IMR-90 (cell line): ENCODE measurements around the gene VGLL1. TPM values are rescaled to one million over a fixed set of nuclear protein-coding genes. Genes with fewer than 3 reads are reported as not detected.

Experiments
- ATAC-seq: fragments of 200-7000 bp; cut with Tn5 transposase; 2 replicates; pipeline ENCODE4 v1.9.1; 2020; ENCODE audit warnings: low read depth, mild to moderate bottlenecking, moderate library complexity
- BruUV-seq: library from RNA; stranded (reverse); fragments of 400-500 nt; replicated peaks from 2 replicates; lab custom pipeline; 2021; lab: Mats Ljungman, UMichigan
- CTCF ChIA-PET: fragments of 300-600 bp; formaldehyde crosslinking; extraction: SDS; loops from one replicate; lab custom pipeline; 2021; ENCODE audit warnings: antibody characterized with exemption; lab: Yijun Ruan, JAX
- POLR2A ChIA-PET: fragments of 300-600 bp; sonication (Branson Sonifier 250); formaldehyde crosslinking; loops from one replicate; lab custom pipeline; 2022; ENCODE audit warnings: antibody characterized with exemption; ENCODE audit not compliant: unreplicated experiment; lab: Charles Lee
- DNase-seq: peaks from one replicate; pipeline ENCODE4 v3.0.0; 2013
- H2AFZ ChIP-seq: replicated peaks from 2 replicates; pipeline ENCODE3; 2013; ENCODE audit warnings: low read length, mild to moderate bottlenecking; ENCODE audit not compliant: poor library complexity
- H2AK5ac ChIP-seq: 2 replicates; pipeline ENCODE4 v1.6.1; 2013; ENCODE audit warnings: low read depth, low read length, inconsistent platforms
- H2AK9ac ChIP-seq: replicated peaks from 2 replicates; pipeline ENCODE3; 2013; ENCODE audit warnings: mild to moderate bottlenecking, low read depth, low read length, moderate library complexity; ENCODE audit not compliant: poor library complexity
- H2BK120ac ChIP-seq: 2 replicates; pipeline ENCODE4 v1.6.1; 2013; ENCODE audit warnings: low read depth, low read length, inconsistent platforms
- H2BK15ac ChIP-seq: 3 replicates; pipeline ENCODE4 v1.6.1; 2013; ENCODE audit warnings: low read depth, low read length, inconsistent platforms
- H2BK20ac ChIP-seq: 2 replicates; pipeline ENCODE4 v1.6.1; 2013; ENCODE audit warnings: low read depth, mild to moderate bottlenecking, inconsistent platforms, low read length, moderate library complexity
- H2BK5ac ChIP-seq: 2 replicates; pipeline ENCODE4 v1.6.1; 2013; ENCODE audit warnings: mild to moderate bottlenecking, low read depth, low read length, inconsistent platforms; ENCODE audit not compliant: poor library complexity, severe bottlenecking
- H3K14ac ChIP-seq: replicated peaks from 2 replicates; pipeline ENCODE4 v1.6.1; 2013; ENCODE audit warnings: low read depth, low read length, inconsistent platforms
- H3K18ac ChIP-seq: 2 replicates; pipeline ENCODE4 v1.6.1; 2013; ENCODE audit warnings: low read depth, low read length, control low read depth
- H3K23ac ChIP-seq: 2 replicates; pipeline ENCODE4 v1.6.1; 2013; ENCODE audit warnings: low read depth, low read length, inconsistent platforms
- H3K27ac ChIP-seq: 2 replicates; pipeline ENCODE4 v1.5.1; 2013; ENCODE audit warnings: mild to moderate bottlenecking, control low read depth, low read length; ENCODE audit not compliant: insufficient read depth
- H3K27me3 ChIP-seq: 2 replicates; pipeline ENCODE4 v1.6.1; 2013; ENCODE audit warnings: low read length; ENCODE audit not compliant: control insufficient read depth, insufficient read depth
- H3K36me3 ChIP-seq: 2 replicates; pipeline ENCODE4 v1.6.1; 2013; ENCODE audit warnings: low read length, mixed read lengths; ENCODE audit not compliant: control insufficient read depth, insufficient read depth
- H3K4ac ChIP-seq: 2 replicates; pipeline ENCODE4 v1.6.1; 2013; ENCODE audit warnings: low read depth, low read length, inconsistent platforms
- H3K4me1 ChIP-seq: 2 replicates; pipeline ENCODE4 v1.6.1; 2013; ENCODE audit warnings: low read length, mixed read lengths; ENCODE audit not compliant: control insufficient read depth, insufficient read depth
- H3K4me2 ChIP-seq: 2 replicates; pipeline ENCODE4 v1.6.1; 2013; ENCODE audit warnings: low read depth, mild to moderate bottlenecking, control low read depth, low read length, moderate library complexity
- H3K4me3 ChIP-seq: 2 replicates; pipeline ENCODE4 v1.5.1; 2013; ENCODE audit warnings: low read depth, mild to moderate bottlenecking, control low read depth, low read length, moderate library complexity; ENCODE audit not compliant: insufficient read depth
- H3K56ac ChIP-seq: 2 replicates; pipeline ENCODE4 v1.6.1; 2013; ENCODE audit warnings: low read length, inconsistent platforms; ENCODE audit not compliant: insufficient read depth; ENCODE audit errors: extremely low read depth
- H3K79me1 ChIP-seq, 2 experiments: 2 replicates each; pipeline ENCODE4 v1.6.1; 2013; ENCODE audit warnings: low read length in 2 of 2, inconsistent platforms in 1 of 2, low read depth in 1 of 2
- H3K9ac ChIP-seq: 2 replicates; pipeline ENCODE4 v1.6.1; 2013; ENCODE audit warnings: low read depth, low read length, control low read depth
- H3K9me1 ChIP-seq: 2 replicates; pipeline ENCODE4 v1.6.1; 2013; ENCODE audit warnings: low read length, inconsistent platforms; ENCODE audit not compliant: insufficient read depth
- H3K9me3 ChIP-seq: 2 replicates; pipeline ENCODE4 v1.6.1; 2013; ENCODE audit warnings: low read length; ENCODE audit not compliant: control insufficient read depth, insufficient read depth
- H4K20me1 ChIP-seq: 2 replicates; pipeline ENCODE4 v1.6.1; 2013; ENCODE audit warnings: low read length, inconsistent platforms; ENCODE audit not compliant: insufficient read depth
- H4K5ac ChIP-seq: 2 replicates; pipeline ENCODE4 v1.6.1; 2013; ENCODE audit warnings: mild to moderate bottlenecking, low read depth, low read length, control low read depth
- H4K8ac ChIP-seq, 2 experiments: 2 replicates each; pipeline ENCODE4 v1.6.1; 2013; ENCODE audit warnings: low read depth in 2 of 2, low read length in 2 of 2, control low read depth in 1 of 2, inconsistent platforms in 1 of 2
- H4K91ac ChIP-seq: 2 replicates; pipeline ENCODE4 v1.6.1; 2013; ENCODE audit warnings: low read depth, low read length, inconsistent platforms; ENCODE audit not compliant: insufficient read depth
- BHLHE40 ChIP-seq: fragments of 150-350 bp; IDR thresholded peaks from 2 replicates; pipeline ENCODE4 v1.6.1; 2016; ENCODE audit warnings: mild to moderate bottlenecking, low read depth, low read length
- CEBPB ChIP-seq: IDR thresholded peaks from 2 replicates; pipeline ENCODE4 v1.6.1; 2012; ENCODE audit warnings: low read depth, low read length, improper control_type of control experiment
- FOS ChIP-seq: fragments of 150-350 bp; IDR thresholded peaks from 2 replicates; pipeline ENCODE4 v1.6.1; 2016; ENCODE audit warnings: low read depth, low read length
- MAFK ChIP-seq: IDR thresholded peaks from 2 replicates; pipeline ENCODE4 v1.6.1; 2012; ENCODE audit warnings: low read depth, low read length, improper control_type of control experiment
- MAZ ChIP-seq: IDR thresholded peaks from 2 replicates; pipeline ENCODE4 v1.6.1; 2012; ENCODE audit warnings: low read depth, mild to moderate bottlenecking, low read length, improper control_type of control experiment, moderate library complexity, borderline replicate concordance
- MXI1 ChIP-seq: IDR thresholded peaks from 2 replicates; pipeline ENCODE4 v1.6.1; 2012; ENCODE audit warnings: low read depth, mild to moderate bottlenecking, low read length, moderate library complexity, borderline replicate concordance
- NFE2L2 ChIP-seq: fragments of 150-350 bp; IDR thresholded peaks from 2 replicates; pipeline ENCODE4 v1.6.1; 2016; ENCODE audit warnings: low read depth, mild to moderate bottlenecking, low read length
- POLR2A ChIP-seq: IDR thresholded peaks from 2 replicates; pipeline ENCODE4 v1.6.1; 2012; ENCODE audit warnings: mild to moderate bottlenecking, low read depth, low read length
- RCOR1 ChIP-seq: IDR thresholded peaks from 2 replicates; pipeline ENCODE4 v1.6.1; 2012; ENCODE audit warnings: mild to moderate bottlenecking, low read length, improper control_type of control experiment; ENCODE audit not compliant: insufficient replicate concordance
- RFX5 ChIP-seq: IDR thresholded peaks from 2 replicates; pipeline ENCODE4 v1.8.0; 2012; ENCODE audit warnings: low read depth, mild to moderate bottlenecking, low read length, moderate library complexity
- SMC3 ChIP-seq: fragments of 150-350 bp; IDR thresholded peaks from 2 replicates; pipeline ENCODE4 v1.6.1; 2016; ENCODE audit warnings: low read depth, mild to moderate bottlenecking, antibody characterized with exemption, low read length, moderate library complexity
- USF2 ChIP-seq: fragments of 150-350 bp; IDR thresholded peaks from 2 replicates; pipeline ENCODE4 v1.6.1; 2017; ENCODE audit warnings: mild to moderate bottlenecking, antibody characterized with exemption, low read length, low read depth
- WGBS, 2 experiments: methylation state at CpG; one replicate each; pipeline versions ENCODE4 v1.1.5 to v1.1.7; 2013; ENCODE audit warnings: missing lambda C conversion rate in 2 of 2; ENCODE audit not compliant: insufficient read length in 1 of 2; ENCODE audit errors: extremely low coverage in 2 of 2; 5-methylcytosine and 5-hydroxymethylcytosine counted together
- dilution Hi-C: fragments of 300-500 bp; cut with HindIII; formaldehyde crosslinking; loops from one replicate; pipeline ENCODE4 v1.14.3; 2018; ENCODE audit warnings: low sequenced_read_pairs; ENCODE audit not compliant: unreplicated experiment
- in situ Hi-C: fragments of 300-500 bp; cut with MboI; formaldehyde crosslinking; loops from 3 replicates; pipeline ENCODE4 v1.14.3; 2019; ENCODE audit warnings: low sequenced_read_pairs, inconsistent platforms, mixed read lengths
- intact Hi-C: fragments of 100-400 bp; cut with micrococcal nuclease; formaldehyde crosslinking; loops from 2 replicates; pipeline ENCODE4 v1.10.0; 2022
- polyA plus RNA-seq, 3 experiments: library from polyadenylated mRNA; depleted of rRNA; stranded (reverse); fragments of >200 nt; gene quantifications; 2 replicates each; pipeline ENCODE4 v1.2.3, GENCODE V29; 2012; ENCODE audit warnings: low replicate concordance in 1 of 3
- total RNA-seq: library from RNA; depleted of rRNA; stranded (reverse); fragments of >200 nt; gene quantifications from 2 replicates; pipeline ENCODE4 v1.2.3, GENCODE V29; 2012
- TF ChIP-seq, protein P1 (sequence below): conservative IDR thresholded peaks from 2 replicates; pipeline ENCODE4 v1.5.1; 2012; ENCODE audit warnings: mild to moderate bottlenecking, low read depth, low read length, improper control_type of control experiment

The VGLL1 gene
- total and polyA plus RNA-seq, 2 of the 4 experiments (the other 2 are of a cell fraction): not detected

GRCh38 chrX:136589966-136590365, 58.0 kb downstream of the VGLL1 start:
- no peaks in the 10 kb centered on the region for H3K79me1 ChIP-seq
- peak; percentile 2 for DNase-seq
- H3K23ac ChIP-seq: no peak overlapping the region
- H2AK9ac ChIP-seq: no peak overlapping the region
- no peaks in the 10 kb centered on the region; the same call in 1 of the 2 replicates for H3K9me1 ChIP-seq
- no peak overlapping the region for H3K9ac ChIP-seq
- H3K9me3 ChIP-seq: no peaks in the 10 kb centered on the region
- no peak overlapping the region for H4K8ac ChIP-seq
- H3K56ac ChIP-seq: no peak overlapping the region
- H2AFZ ChIP-seq: no peak overlapping the region
- no peak overlapping the region for H3K4me3 ChIP-seq
- H4K5ac ChIP-seq: no peak overlapping the region
- in situ Hi-C loops (no loop called here), intact Hi-C loops (no loop called here), dilution Hi-C loops (no loop called here)
- no peak for TF ChIP-seq CEBPB
- TF ChIP-seq BHLHE40: no peak
- TF ChIP-seq, protein P1, sequence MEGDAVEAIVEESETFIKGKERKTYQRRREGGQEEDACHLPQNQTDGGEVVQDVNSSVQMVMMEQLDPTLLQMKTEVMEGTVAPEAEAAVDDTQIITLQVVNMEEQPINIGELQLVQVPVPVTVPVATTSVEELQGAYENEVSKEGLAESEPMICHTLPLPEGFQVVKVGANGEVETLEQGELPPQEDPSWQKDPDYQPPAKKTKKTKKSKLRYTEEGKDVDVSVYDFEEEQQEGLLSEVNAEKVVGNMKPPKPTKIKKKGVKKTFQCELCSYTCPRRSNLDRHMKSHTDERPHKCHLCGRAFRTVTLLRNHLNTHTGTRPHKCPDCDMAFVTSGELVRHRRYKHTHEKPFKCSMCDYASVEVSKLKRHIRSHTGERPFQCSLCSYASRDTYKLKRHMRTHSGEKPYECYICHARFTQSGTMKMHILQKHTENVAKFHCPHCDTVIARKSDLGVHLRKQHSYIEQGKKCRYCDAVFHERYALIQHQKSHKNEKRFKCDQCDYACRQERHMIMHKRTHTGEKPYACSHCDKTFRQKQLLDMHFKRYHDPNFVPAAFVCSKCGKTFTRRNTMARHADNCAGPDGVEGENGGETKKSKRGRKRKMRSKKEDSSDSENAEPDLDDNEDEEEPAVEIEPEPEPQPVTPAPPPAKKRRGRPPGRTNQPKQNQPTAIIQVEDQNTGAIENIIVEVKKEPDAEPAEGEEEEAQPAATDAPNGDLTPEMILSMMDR: no peak
- no peak for TF ChIP-seq USF2
- TF ChIP-seq RFX5: no peak
- no peak for TF ChIP-seq MAFK
- no peak for TF ChIP-seq POLR2A
- TF ChIP-seq SMC3: no peak
- TF ChIP-seq MXI1: no peak
- no peak for TF ChIP-seq RCOR1
- TF ChIP-seq NFE2L2: no peak
- no peak for TF ChIP-seq FOS
- TF ChIP-seq MAZ: no peak
- H3K4me1 ChIP-seq: no peaks in the 10 kb centered on the region
- no peak overlapping the region for H2AK5ac ChIP-seq
- 60% methylated on average over 1 of the region's 3 CpGs; no CpG with 5 or more reads in 1 of the 2 experiments for WGBS, 2 experiments
- no peak overlapping the region for H2BK15ac ChIP-seq
- no peak overlapping the region for H2BK120ac ChIP-seq
- CTCF ChIA-PET: no interaction called here
- no peak overlapping the region for H3K18ac ChIP-seq
- H3K27me3 ChIP-seq: peaks cover 1% of the 10 kb centered on the region
- no peak overlapping the region for H3K14ac ChIP-seq
- no peak overlapping the region for H3K4ac ChIP-seq
- no peak for ATAC-seq
- H4K20me1 ChIP-seq: no peaks in the 10 kb centered on the region
- H3K36me3 ChIP-seq: no peaks in the 10 kb centered on the region
- no peak overlapping the region for H3K27ac ChIP-seq
- POLR2A ChIA-PET: no interaction called here
- H2BK20ac ChIP-seq: no peak overlapping the region
- no peak overlapping the region for H4K91ac ChIP-seq
- no peak overlapping the region for H3K4me2 ChIP-seq
- H2BK5ac ChIP-seq: no peak overlapping the region
- no TSS peak for BruUV-seq
